Endothelial cell of umbilical vein (primary cell): ENCODE measurements around the gene TSPAN5. TPM values are rescaled to one million over a fixed set of nuclear protein-coding genes. Genes with fewer than 3 reads are reported as not detected.
"Not testable (repeated sequence)": the region's sequence is repeated elsewhere in the genome, so short reads cannot be mapped to it uniquely, and the experiment has no call there.

Experiments
- BruUV-seq: library from RNA; stranded (reverse); fragments of 400-500 nt; replicated peaks from 2 replicates; lab custom pipeline; 2021; lab: Mats Ljungman, UMichigan
- CTCF ChIA-PET: fragments of 300-600, 350-600 bp; sonication (Branson Sonifier 250); formaldehyde crosslinking; loops from one replicate; lab custom pipeline; 2021; ENCODE audit warnings: antibody characterized with exemption, inconsistent platforms; lab: Charles Lee
- POLR2A ChIA-PET: fragments of 300-600, 350-600 bp; sonication (Branson Sonifier 250); formaldehyde crosslinking; loops from one replicate; lab custom pipeline; 2021; ENCODE audit warnings: antibody characterized with exemption, inconsistent platforms; lab: Charles Lee
- DNase-seq: peaks from one replicate; pipeline ENCODE4 v3.0.0-alpha.2; 2011; ENCODE audit warnings: low read depth, low spot score
- FAIRE-seq: peaks from 2 replicates; lab custom pipeline; 2011; peaks lifted over from hg19 to GRCh38; lab: Jason Lieb, UNC
- H2AFZ ChIP-seq: 2 replicates; pipeline ENCODE4 v1.6.0; 2012; ENCODE audit warnings: low read depth, low read length, control low read depth, inconsistent platforms
- H3K27ac ChIP-seq: 2 replicates; pipeline ENCODE4 v1.5.1; 2011; ENCODE audit warnings: low read depth, mild to moderate bottlenecking, control low read depth, low read length, moderate library complexity; ENCODE audit not compliant: insufficient read depth
- H3K27me3 ChIP-seq, 2 experiments: 2 replicates each; pipeline versions ENCODE4 v1.6.0 to v1.6.1; 2011; ENCODE audit warnings: low read length in 2 of 2, mixed read lengths in 1 of 2; ENCODE audit not compliant: control insufficient read depth in 2 of 2, insufficient read depth in 2 of 2
- H3K36me3 ChIP-seq, 2 experiments: 2 replicates in 1 of 2; 3 replicates in 1 of 2; pipeline ENCODE4 v1.5.1; 2011; ENCODE audit warnings: low read length in 2 of 2, mild to moderate bottlenecking in 1 of 2, moderate library complexity in 1 of 2; ENCODE audit not compliant: control insufficient read depth in 2 of 2, insufficient read depth in 2 of 2; ENCODE audit errors: extremely low read depth in 1 of 2
- H3K4me1 ChIP-seq: 3 replicates; pipeline ENCODE4 v1.5.1; 2011; ENCODE audit warnings: mild to moderate bottlenecking, low read length; ENCODE audit not compliant: control insufficient read depth, insufficient read depth; ENCODE audit errors: extremely low read depth
- H3K4me2 ChIP-seq: 2 replicates; pipeline ENCODE4 v1.6.1; 2011; ENCODE audit warnings: low read length, control low read depth, mixed read lengths; ENCODE audit not compliant: insufficient read depth
- H3K4me3 ChIP-seq, 3 experiments: fragments of 200-600 bp in 1 of 3; sonication (generic), shearing (Covaris generic) in 1 of 3; replicated peaks in 1 of 3; 2 replicates each; pipeline ENCODE4 v1.5.1; 2011 to 2016; ENCODE audit warnings: control low read depth in 3 of 3, low read length in 3 of 3, mild to moderate bottlenecking in 2 of 3, inconsistent platforms in 1 of 3, low read depth in 1 of 3, moderate library complexity in 1 of 3; ENCODE audit not compliant: insufficient read depth in 1 of 3
- H3K79me2 ChIP-seq: 2 replicates; pipeline ENCODE4 v1.6.0; 2012; ENCODE audit warnings: low read length, inconsistent platforms; ENCODE audit not compliant: control insufficient read depth, insufficient read depth
- H3K9ac ChIP-seq: replicated peaks from 2 replicates; pipeline ENCODE3; 2011; ENCODE audit warnings: low read length, control low read depth; ENCODE audit not compliant: insufficient read depth; ENCODE audit errors: extremely low read depth
- H3K9me1 ChIP-seq: replicated peaks from 3 replicates; pipeline ENCODE4 v1.6.0; 2011; ENCODE audit warnings: mild to moderate bottlenecking, low read length; ENCODE audit not compliant: control insufficient read depth, insufficient read depth; ENCODE audit errors: extremely low read depth
- H3K9me3 ChIP-seq: replicated peaks from 2 replicates; pipeline ENCODE4 v1.5.1; 2012; ENCODE audit warnings: low read length, inconsistent platforms; ENCODE audit not compliant: control insufficient read depth, insufficient read depth
- H4K20me1 ChIP-seq: replicated peaks from 2 replicates; pipeline ENCODE3; 2011; ENCODE audit warnings: mild to moderate bottlenecking, low read length; ENCODE audit not compliant: control insufficient read depth, insufficient read depth; ENCODE audit errors: extremely low read depth
- CTCF ChIP-seq, 2 donors: IDR thresholded peaks; 1 replicate in 1 of 2; 2 replicates in 1 of 2; pipeline ENCODE4 v1.5.1; 2011; ENCODE audit warnings: low read length in 2 of 2, mild to moderate bottlenecking in 2 of 2, moderate library complexity in 2 of 2, control low read depth in 1 of 2, inconsistent platforms in 1 of 2, low read depth in 1 of 2; ENCODE audit not compliant: insufficient read depth in 1 of 2; ENCODE audit errors: extremely low read depth in 1 of 2
- EZH2 ChIP-seq: IDR thresholded peaks from 2 replicates; pipeline ENCODE4 v1.6.1; 2012; ENCODE audit warnings: borderline replicate concordance, low read depth, mild to moderate bottlenecking, moderate library complexity, low read length, inconsistent platforms; ENCODE audit not compliant: severe bottlenecking
- FOS ChIP-seq: IDR thresholded peaks from 2 replicates; pipeline ENCODE4 v1.6.1; 2011; ENCODE audit warnings: mild to moderate bottlenecking, low read length, moderate library complexity, borderline replicate concordance; ENCODE audit not compliant: insufficient read depth
- GATA2 ChIP-seq: IDR thresholded peaks from 2 replicates; pipeline ENCODE4 v1.7.0; 2011; ENCODE audit warnings: low read depth, mild to moderate bottlenecking, moderate library complexity, mixed read lengths, low read length; ENCODE audit not compliant: insufficient read length, insufficient read depth
- JUN ChIP-seq: IDR thresholded peaks from 2 replicates; pipeline ENCODE4 v1.6.1; 2011; ENCODE audit warnings: borderline replicate concordance, low read depth; ENCODE audit not compliant: insufficient read length, insufficient read depth
- MAX ChIP-seq: IDR thresholded peaks from 2 replicates; pipeline ENCODE4 v1.6.1; 2011; ENCODE audit not compliant: insufficient read depth, insufficient read length
- MYC ChIP-seq: IDR thresholded peaks from one replicate; pipeline ENCODE4 v1.6.1; 2011; ENCODE audit warnings: mild to moderate bottlenecking, low read depth, low read length
- POLR2A ChIP-seq: IDR thresholded peaks from 2 replicates; pipeline ENCODE4 v1.6.1; 2012; ENCODE audit warnings: low read depth, mild to moderate bottlenecking, control low read depth, low read length
- POLR2AphosphoS5 ChIP-seq: IDR thresholded peaks from 2 replicates; pipeline ENCODE4 v1.6.1; 2012; ENCODE audit warnings: low read depth, mild to moderate bottlenecking, control low read depth, low read length, moderate library complexity; ENCODE audit not compliant: insufficient read depth
- dilution Hi-C: fragments of 300-500 bp; cut with MboI; formaldehyde crosslinking; loops from one replicate; pipeline ENCODE4 v1.15.0; 2019; ENCODE audit warnings: low sequenced_read_pairs; ENCODE audit not compliant: extremely low pct_ligation_motif_present
- intact Hi-C: fragments of 100-400 bp; cut with micrococcal nuclease; formaldehyde crosslinking; loops from one replicate; pipeline ENCODE4 v1.10.0; 2022
- polyA plus RNA-seq, 4 experiments: library from polyadenylated mRNA; depleted of rRNA in 3 of 4; stranded (reverse) in 3 of 4; unstranded in 1 of 4; fragments of >200 nt; gene quantifications; 2 replicates each; pipeline versions ENCODE4 v1.2.1 to v1.2.3, GENCODE V29; 2011 to 2012; ENCODE audit warnings: missing spikeins in 1 of 4
- total RNA-seq: library from RNA; stranded (reverse); gene quantifications from 2 replicates; pipeline ENCODE4 v1.2.3, GENCODE V29; 2021

The TSPAN5 gene
- total and polyA plus RNA-seq, 2 donors (not counting 3 experiments of a cell fraction or from before 2014, with no cell fraction given), result 45.1 to 50.2 TPM

GRCh38 chr4:98457422-98457821, 201.0 kb downstream of the TSPAN5 start:
- H3K27me3 ChIP-seq, H3K9ac ChIP-seq, DNase-seq, H3K27ac ChIP-seq, H3K4me1 ChIP-seq, H3K4me2 ChIP-seq, intact Hi-C loops, FAIRE-seq, H3K4me3 ChIP-seq, BruUV-seq, H3K36me3 ChIP-seq, H3K9me1 ChIP-seq, H4K20me1 ChIP-seq, dilution Hi-C loops, POLR2A ChIA-PET, CTCF ChIA-PET, H2AFZ ChIP-seq, H3K79me2 ChIP-seq, H3K9me3 ChIP-seq: not testable (repeated sequence)

DNA sequence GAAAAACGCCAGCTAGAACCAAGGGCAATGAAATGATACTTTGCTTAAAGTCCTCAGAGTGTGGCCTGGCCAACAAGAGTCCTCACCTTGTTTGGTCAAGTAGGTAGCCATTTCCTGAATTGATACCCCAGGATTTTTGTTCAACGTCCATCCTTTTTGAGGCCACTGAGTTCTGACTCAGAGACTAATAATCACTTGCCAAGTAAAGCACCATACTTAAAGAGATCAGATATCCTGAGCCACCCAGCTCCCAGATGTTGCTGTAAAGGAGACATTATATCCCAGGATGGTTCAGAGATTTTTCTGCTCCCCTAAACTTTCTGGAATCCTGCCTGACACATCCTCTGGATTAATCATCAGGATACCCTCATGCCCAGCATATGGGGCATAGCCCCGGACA, 206.3 kb downstream of the TSPAN5 start:
- H3K79me2 ChIP-seq, result no peaks in the 10 kb centered on the region
- ChIA-PET CTCF (interaction anchor here (1.0 to 2.5 kb wide), 2 partner anchors 10 to 16 kb away, joined by 3 to 7 read pairs; no protein-coding TSS in a partner anchor), POLR2A (no interaction called here)
- no peak for DNase-seq
- FAIRE-seq, result no peak
- H3K4me1 ChIP-seq, result no peaks in the 10 kb centered on the region
- H2AFZ ChIP-seq, result no peak overlapping the region
- no peaks in the 10 kb centered on the region for H3K36me3 ChIP-seq
- no TSS peak for BruUV-seq
- no peak overlapping the region for H3K4me3 ChIP-seq
- no peaks in the 10 kb centered on the region for H3K27me3 ChIP-seq
- H3K27ac ChIP-seq, result no peak overlapping the region
- TF ChIP-seq FOS (no peak), MYC (no peak), POLR2AphosphoS5 (no peak), GATA2 (no peak), POLR2A (no peak), MAX (no peak), EZH2 (no peak), CTCF (IDR thresholded peaks at IDR 0.05; ENCODE audit: extremely low read depth in 1 of 2, insufficient read depth in 1 of 2, low read depth in 1 of 2, low read length in 2 of 2) (no peak), JUN (no peak)
- no peak overlapping the region for H3K4me2 ChIP-seq
- H4K20me1 ChIP-seq, result no peaks in the 10 kb centered on the region
- H3K9me1 ChIP-seq, result no peaks in the 10 kb centered on the region
- intact Hi-C loops, result no loop called here
- dilution Hi-C loops, result no loop called here
- H3K9ac ChIP-seq, result no peak overlapping the region
- no peaks in the 10 kb centered on the region for H3K9me3 ChIP-seq
